ENCODE data around the gene JAZF1. TPM values are rescaled to one million over a fixed set of nuclear protein-coding genes. Genes with fewer than 3 reads are reported as not detected.
A peak's percentile ranks its signal among the peaks of the same experiment; 100 is the strongest.

The JAZF1 gene
- total RNA-seq, 1 donor from 2014 or later: 6.4 TPM

GRCh38 chr7:27933671-27934565 lies 246.7 kb downstream of the JAZF1 start:
- Mint-ChIP-seq H3K4me3 (ENCODE audit: low read depth) (no peak overlapping the region), H3K9me3 (ENCODE audit: low read depth) (no peaks in the 10 kb centered on the region), H3K27me3 (no peaks in the 10 kb centered on the region), H3K27ac (no peak overlapping the region), H3K4me1 (ENCODE audit: low read depth) (peaks cover 2% of the 10 kb centered on the region), H3K36me3 (ENCODE audit: insufficient read depth) (no peaks in the 10 kb centered on the region)
- TF ChIP-seq, protein P1, sequence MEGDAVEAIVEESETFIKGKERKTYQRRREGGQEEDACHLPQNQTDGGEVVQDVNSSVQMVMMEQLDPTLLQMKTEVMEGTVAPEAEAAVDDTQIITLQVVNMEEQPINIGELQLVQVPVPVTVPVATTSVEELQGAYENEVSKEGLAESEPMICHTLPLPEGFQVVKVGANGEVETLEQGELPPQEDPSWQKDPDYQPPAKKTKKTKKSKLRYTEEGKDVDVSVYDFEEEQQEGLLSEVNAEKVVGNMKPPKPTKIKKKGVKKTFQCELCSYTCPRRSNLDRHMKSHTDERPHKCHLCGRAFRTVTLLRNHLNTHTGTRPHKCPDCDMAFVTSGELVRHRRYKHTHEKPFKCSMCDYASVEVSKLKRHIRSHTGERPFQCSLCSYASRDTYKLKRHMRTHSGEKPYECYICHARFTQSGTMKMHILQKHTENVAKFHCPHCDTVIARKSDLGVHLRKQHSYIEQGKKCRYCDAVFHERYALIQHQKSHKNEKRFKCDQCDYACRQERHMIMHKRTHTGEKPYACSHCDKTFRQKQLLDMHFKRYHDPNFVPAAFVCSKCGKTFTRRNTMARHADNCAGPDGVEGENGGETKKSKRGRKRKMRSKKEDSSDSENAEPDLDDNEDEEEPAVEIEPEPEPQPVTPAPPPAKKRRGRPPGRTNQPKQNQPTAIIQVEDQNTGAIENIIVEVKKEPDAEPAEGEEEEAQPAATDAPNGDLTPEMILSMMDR (IDR thresholded peaks at IDR 0.05; ENCODE audit: unreplicated experiment): peak; percentile 39
- no peak for DNase-seq (ENCODE audit: low spot score, unreplicated experiment)

GRCh38 chr7:27930910-27931476 lies 249.6 kb downstream of the JAZF1 start:
- Mint-ChIP-seq H3K27me3 (no peaks in the 10 kb centered on the region), H3K27ac (no peak overlapping the region), H3K9me3 (ENCODE audit: low read depth) (no peaks in the 10 kb centered on the region), H3K4me3 (ENCODE audit: low read depth) (no peak overlapping the region), H3K4me1 (ENCODE audit: low read depth) (no peaks in the 10 kb centered on the region), H3K36me3 (ENCODE audit: insufficient read depth) (no peaks in the 10 kb centered on the region)
- DNase-seq (ENCODE audit: low spot score, unreplicated experiment): no peak
- TF ChIP-seq, protein P1 (IDR thresholded peaks at IDR 0.05; ENCODE audit: unreplicated experiment): no peak

- H3K36me3 Mint-ChIP-seq (ENCODE audit: insufficient read depth): no peaks in the 10 kb centered on the region
- H3K4me3 Mint-ChIP-seq (ENCODE audit: low read depth): no peak overlapping the region
- TF ChIP-seq, protein P1 (IDR thresholded peaks at IDR 0.05; ENCODE audit: unreplicated experiment): no peak
- no peak overlapping the region for H3K27ac Mint-ChIP-seq
- no peaks in the 10 kb centered on the region for H3K4me1 Mint-ChIP-seq (ENCODE audit: low read depth)
- DNase-seq (ENCODE audit: low spot score, unreplicated experiment): no peak
- no peaks in the 10 kb centered on the region for H3K9me3 Mint-ChIP-seq (ENCODE audit: low read depth)
- no peaks in the 10 kb centered on the region for H3K27me3 Mint-ChIP-seq
Measured at GRCh38 chr7:27929127-27929526, 251.5 kb downstream of the JAZF1 start.

- no peaks in the 10 kb centered on the region for H3K36me3 Mint-ChIP-seq (ENCODE audit: insufficient read depth)
- DNase-seq (ENCODE audit: low spot score, unreplicated experiment): no peak
- H3K4me1 Mint-ChIP-seq (ENCODE audit: low read depth): no peaks in the 10 kb centered on the region
- TF ChIP-seq, protein P1 (IDR thresholded peaks at IDR 0.05; ENCODE audit: unreplicated experiment): no peak
- H3K4me3 Mint-ChIP-seq (ENCODE audit: low read depth): no peak overlapping the region
- no peaks in the 10 kb centered on the region for H3K27me3 Mint-ChIP-seq
- H3K9me3 Mint-ChIP-seq (ENCODE audit: low read depth): no peaks in the 10 kb centered on the region
- H3K27ac Mint-ChIP-seq: no peak overlapping the region
Measured at GRCh38 chr7:27928001-27928400, 252.6 kb downstream of the JAZF1 start.

- no peak for DNase-seq (ENCODE audit: low spot score, unreplicated experiment)
- Mint-ChIP-seq H3K36me3 (ENCODE audit: insufficient read depth) (no peaks in the 10 kb centered on the region), H3K27ac (no peak overlapping the region), H3K4me1 (ENCODE audit: low read depth) (peaks cover 2% of the 10 kb centered on the region), H3K9me3 (ENCODE audit: low read depth) (no peaks in the 10 kb centered on the region), H3K4me3 (ENCODE audit: low read depth) (no peak overlapping the region), H3K27me3 (no peaks in the 10 kb centered on the region)
- TF ChIP-seq, protein P1 (IDR thresholded peaks at IDR 0.05; ENCODE audit: unreplicated experiment): no peak
Measured at GRCh38 chr7:27925573-27926201, 254.9 kb downstream of the JAZF1 start.

All from progenitor cell of endocrine pancreas (in vitro differentiated cells).